ENCODE results near the gene PRXL2C. TPM values are rescaled to one million over a fixed set of nuclear protein-coding genes. Genes with fewer than 3 reads are reported as not detected.

PRXL2C gene
- polyA plus RNA-seq, 1 donor: 10.6 TPM

GRCh38 chr9:96612105-96612965 is 42.8 kb downstream of the PRXL2C start:
- DNase-seq (ENCODE audit: low read depth): no peak

GRCh38 chr9:96611302-96611701 is 43.8 kb downstream of the PRXL2C start:
- DNase-seq (ENCODE audit: low read depth): no peak

GRCh38 chr9:96609732-96610131 is 45.4 kb downstream of the PRXL2C start:
- no peak for DNase-seq (ENCODE audit: low read depth)

- DNase-seq (ENCODE audit: low read depth): no peak
Observed at GRCh38 chr9:96607971-96608370, 47.1 kb downstream of the PRXL2C start.

DNA sequence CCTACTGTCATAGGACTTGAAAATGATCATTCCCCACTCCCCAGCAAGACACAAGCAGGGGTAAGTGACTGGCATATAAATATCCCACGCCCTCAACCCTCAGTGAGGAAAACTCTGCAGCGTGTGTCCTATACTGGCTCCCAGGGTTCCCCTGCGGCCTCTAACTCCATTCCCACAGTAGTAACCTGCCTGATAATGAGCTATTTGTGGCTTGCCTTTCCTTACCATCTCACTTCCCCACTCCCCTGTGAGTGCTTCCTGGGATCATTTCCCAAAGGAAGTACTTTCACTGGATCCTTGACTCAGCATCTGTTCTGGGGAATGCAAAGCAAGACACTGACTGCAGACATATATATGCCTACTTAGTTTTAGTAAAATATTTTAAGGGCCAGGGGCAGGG is 49.8 kb downstream of the PRXL2C start:
- DNase-seq (ENCODE audit: low read depth): no peak

GRCh38 chr9:96604004-96604319 is 51.2 kb downstream of the PRXL2C start:
- DNase-seq (ENCODE audit: low read depth): no peak

GRCh38 chr9:96603305-96604003 is 51.7 kb downstream of the PRXL2C start:
- DNase-seq (ENCODE audit: low read depth): no peak

DNA sequence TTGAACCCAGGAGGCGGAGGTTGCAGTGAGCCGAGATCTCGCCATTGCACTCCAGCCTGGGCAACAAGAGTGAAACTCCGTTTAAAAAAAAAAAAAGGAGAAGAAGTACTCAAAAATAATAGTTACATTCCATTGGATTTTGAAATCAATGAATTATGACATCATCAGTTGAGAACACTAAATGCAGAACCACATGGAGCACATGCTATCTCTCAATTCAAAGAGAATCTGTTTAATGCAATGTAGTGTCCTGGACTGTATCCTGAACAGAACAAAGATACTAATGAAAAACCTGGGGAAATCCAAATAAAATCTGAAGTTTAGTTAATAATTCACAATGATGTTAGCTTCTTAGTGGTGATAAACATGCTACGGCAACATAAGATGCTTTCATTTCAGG is 55.8 kb downstream of the PRXL2C start:
- DNase-seq (ENCODE audit: low read depth): no peak

GRCh38 chr9:96596601-96597111 is 58.5 kb downstream of the PRXL2C start:
- no peak for DNase-seq (ENCODE audit: low read depth)

Other genes starting within 250 kb of the PRXL2C start
- 5.2 TPM for gene ZNF367, start 236.9 kb downstream of the PRXL2C start, polyA plus RNA-seq (ENCODE audit: insufficient read length)
- 11.9 TPM for gene HABP4, start 205.1 kb downstream of the PRXL2C start, polyA plus RNA-seq (ENCODE audit: insufficient read length)
- 13.5 TPM for gene CDC14B, start 35.5 kb downstream of the PRXL2C start, polyA plus RNA-seq (ENCODE audit: insufficient read length)
- gene ZNF510, start 122.8 kb upstream of the PRXL2C start, polyA plus RNA-seq (ENCODE audit: insufficient read length): 11.3 TPM
- 3.4 TPM for gene ZNF782, start 199.2 kb upstream of the PRXL2C start, polyA plus RNA-seq (ENCODE audit: insufficient read length)